Thyroid gland (tissue), 4 donors: ENCODE measurements around the gene STAG1.

Experiments used
- CTCF ChIP-seq, 6 experiments: fragments of 200-600 bp in 3 of 6; fragments of 450-650 bp in 3 of 6; sonication (generic) in 3 of 6; IDR thresholded peaks; one replicate each; pipeline ENCODE4 v1.5.1; 2016 to 2019; ENCODE audit warnings: antibody characterized with exemption in 6 of 6, mild to moderate bottlenecking in 2 of 6, inconsistent platforms in 1 of 6, moderate library complexity in 1 of 6
- POLR2A ChIP-seq, 2 donors: fragments of 450-650 bp; IDR thresholded peaks; one replicate each; pipeline ENCODE4 v1.6.1; 2017; ENCODE audit warnings: antibody characterized with exemption in 2 of 2, mild to moderate bottlenecking in 2 of 2, moderate library complexity in 1 of 2

- TF ChIP-seq CTCF (IDR thresholded peaks at IDR 0.05), result no peak
- TF ChIP-seq POLR2A (IDR thresholded peaks at IDR 0.05), result no peak
Measured at GRCh38 chr3:136604961-136605360, 147.2 kb downstream of the STAG1 start.
